NCI-H128 (cell line): Measurements from ENCODE around the gene TRRAP.

ENCODE experiments used
- DNase-seq: peaks from one replicate; lab custom pipeline; 2025; ENCODE audit not compliant: unreplicated experiment; lab: John Stamatoyannopoulos, UW

Gene TRRAP

GRCh38 chr7:98944386-98944785 is 66.1 kb downstream of the TRRAP start:
- no peak for DNase-seq

DNA sequence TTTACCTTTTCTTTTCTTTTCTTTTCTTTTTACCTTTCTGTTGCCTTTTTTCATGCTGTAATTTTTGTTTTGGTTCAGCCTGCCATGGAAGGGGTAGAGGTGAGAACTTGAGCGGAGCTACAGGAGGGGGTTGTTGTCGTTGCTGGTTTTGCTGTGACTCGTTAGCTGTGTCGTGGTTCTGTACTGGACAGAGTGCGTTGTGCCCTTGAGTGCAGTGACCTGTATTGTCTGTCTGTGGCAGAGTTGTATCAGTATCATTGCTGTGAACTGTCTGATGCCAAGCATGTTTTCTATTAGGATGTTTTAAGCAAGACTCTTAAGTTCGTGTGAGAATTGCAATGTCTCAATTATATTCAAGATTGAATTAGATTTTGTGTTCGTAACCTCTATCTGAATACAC is 67.5 kb downstream of the TRRAP start:
- DNase-seq, result no peak

GRCh38 chr7:98946389-98946788 is 68.1 kb downstream of the TRRAP start:
- DNase-seq, result no peak

GRCh38 chr7:98949336-98950044 is 71.2 kb downstream of the TRRAP start:
- no peak for DNase-seq

DNA sequence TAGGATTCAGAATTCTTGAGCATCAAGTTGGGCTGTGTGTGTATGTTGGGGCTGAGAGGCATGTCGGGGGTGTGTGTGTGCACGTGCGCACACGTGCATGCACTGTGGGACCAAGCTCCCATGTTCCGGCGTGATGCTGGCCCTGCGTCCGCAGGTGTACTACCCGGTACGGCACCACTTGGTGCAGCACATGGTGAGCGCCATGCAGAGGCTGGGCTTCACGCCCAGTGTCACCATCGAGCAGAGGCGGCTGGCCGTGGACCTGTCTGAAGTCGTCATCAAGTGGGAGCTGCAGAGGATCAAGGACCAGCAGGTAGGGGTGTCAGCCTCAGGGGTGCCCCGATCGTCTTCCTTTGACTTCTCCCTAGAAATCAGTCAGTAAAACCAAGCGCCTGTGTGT is 77.7 kb downstream of the TRRAP start:
- DNase-seq, result no peak

- DNase-seq, result no peak
Observed at GRCh38 chr7:98956469-98956868, 78.1 kb downstream of the TRRAP start.

- no peak for DNase-seq
Observed at GRCh38 chr7:98956937-98957336, 78.6 kb downstream of the TRRAP start.

DNA sequence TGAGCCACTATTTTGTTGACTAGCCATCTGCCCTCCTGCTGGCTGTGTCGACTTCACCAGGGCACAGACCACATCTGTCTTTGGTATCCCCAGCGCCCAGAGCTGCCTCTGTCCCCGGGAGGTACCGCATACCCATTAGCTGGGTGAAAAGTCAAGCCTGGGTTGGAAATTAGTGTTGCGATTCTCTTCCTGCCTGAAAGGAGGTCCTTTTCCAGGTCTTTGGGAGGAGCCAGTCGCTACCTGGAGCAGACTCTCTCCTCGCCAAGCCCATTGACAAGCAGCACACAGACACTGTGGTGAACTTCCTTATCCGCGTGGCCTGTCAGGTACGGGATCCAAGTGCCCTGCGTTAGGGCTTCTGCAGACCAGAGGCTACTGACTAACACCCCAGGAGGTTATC is 79.4 kb downstream of the TRRAP start:
- DNase-seq, result no peak

DNA sequence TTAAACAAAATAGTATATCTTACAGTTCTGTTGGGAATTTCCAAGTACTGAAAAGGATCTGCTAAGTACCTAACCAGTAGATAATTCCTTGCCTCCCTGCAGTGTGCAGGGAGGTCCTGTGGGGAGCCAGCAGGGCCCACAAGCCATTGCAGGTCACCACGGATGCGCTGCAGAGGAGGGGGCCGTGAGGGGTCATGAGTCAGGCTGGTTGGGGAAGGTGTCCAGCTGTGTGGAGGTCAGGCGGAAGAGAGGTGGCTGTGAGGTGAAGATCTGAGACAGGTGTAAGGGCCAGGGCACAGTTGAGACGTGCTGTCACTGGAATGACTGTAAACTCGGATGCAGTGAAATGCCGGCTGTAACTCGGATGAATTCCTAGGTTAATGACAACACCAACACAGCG is 80.6 kb downstream of the TRRAP start:
- no peak for DNase-seq

DNA sequence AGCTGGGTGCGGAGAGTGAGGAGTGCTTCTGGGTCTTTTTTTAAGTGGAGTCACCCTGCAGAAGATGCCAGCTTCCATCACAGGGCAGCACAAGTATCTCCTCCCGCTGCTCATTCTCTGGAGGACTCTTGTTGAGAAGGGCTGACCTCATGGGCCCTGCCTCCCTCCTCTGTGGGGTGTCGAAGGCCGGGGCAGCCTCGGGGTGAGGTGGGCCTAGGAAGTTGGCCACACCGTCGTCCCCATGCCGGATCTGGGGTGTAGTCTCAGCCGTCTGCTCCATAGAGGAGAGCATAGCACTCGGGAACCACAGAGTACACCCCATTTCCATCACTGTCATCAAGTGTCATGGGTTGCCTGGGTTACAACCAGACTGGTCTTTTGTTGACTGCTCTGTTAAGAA is 85.0 kb downstream of the TRRAP start:
- DNase-seq, result no peak

- no peak for DNase-seq
Observed at GRCh38 chr7:98964596-98964995, 86.3 kb downstream of the TRRAP start.

- DNase-seq, result no peak
Observed at GRCh38 chr7:98968621-98969020, 90.3 kb downstream of the TRRAP start.

DNA sequence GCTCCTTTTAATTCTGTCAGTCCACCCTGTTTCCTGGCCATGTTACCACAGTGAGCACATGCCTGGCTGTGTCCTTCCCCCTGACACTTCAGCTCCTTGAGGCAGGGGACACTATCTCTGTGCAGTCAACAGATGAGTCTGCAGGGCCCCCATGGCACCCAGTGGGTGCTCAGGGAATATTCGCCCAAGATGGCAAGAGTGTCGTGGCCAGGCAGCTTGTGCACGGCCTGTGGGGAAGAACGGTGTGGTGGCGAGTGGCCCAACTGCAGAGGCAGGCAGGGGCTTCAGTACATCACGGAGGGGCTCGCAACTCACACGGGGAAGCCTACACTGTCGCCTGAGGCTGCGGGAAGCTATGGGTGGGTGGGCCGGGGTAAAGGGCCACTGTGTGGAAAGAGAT is 91.1 kb downstream of the TRRAP start:
- no peak for DNase-seq

DNA sequence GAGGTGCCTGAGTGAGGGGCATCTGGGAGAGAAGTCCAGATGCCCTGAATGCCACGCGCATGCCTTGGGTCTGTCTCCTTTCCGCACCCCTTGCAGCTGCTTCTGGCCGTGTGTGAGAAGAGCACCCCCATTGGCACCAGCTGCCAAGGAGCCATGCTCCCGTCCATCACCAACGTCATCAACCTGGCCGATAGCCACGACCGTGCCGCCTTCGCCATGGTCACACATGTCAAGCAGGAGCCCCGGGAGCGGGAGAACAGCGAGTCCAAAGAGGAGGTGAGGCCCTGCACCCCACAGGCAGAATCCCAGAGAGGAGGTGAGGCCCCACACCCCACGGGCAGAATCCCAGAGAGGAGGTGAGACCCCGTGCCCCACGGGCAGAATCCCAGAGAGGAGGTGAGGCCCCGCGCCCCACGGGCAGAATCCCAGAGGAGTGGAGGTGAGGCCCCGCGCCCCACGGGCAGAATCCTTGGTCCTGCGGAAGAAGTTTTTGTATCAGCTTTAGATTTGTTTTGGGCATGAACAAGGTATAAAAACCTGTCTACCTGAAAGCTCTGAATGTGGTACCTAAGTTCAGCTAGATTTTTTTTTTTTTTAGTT is 91.8 kb downstream of the TRRAP start:
- DNase-seq, result no peak

DNA sequence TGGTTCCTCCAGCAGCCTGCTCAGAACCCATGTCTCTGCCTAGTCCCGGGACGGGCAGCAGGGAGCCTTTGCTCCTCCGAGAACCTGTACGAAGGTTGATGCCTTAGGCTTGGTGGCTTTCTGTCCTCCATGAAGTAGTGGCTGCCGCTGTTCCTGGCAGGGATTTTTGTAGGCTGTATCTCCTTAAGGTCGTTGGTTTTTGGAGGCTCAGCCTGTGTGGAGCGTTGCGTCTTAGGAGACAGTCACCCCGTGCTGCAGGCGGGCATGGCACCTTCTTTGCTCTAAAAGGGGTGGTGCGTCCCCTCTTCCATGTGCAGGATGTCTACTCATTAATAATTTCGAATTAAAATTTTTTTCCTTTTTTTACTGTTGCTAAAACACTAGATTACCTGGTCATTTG is 92.5 kb downstream of the TRRAP start:
- DNase-seq, result no peak

DNA sequence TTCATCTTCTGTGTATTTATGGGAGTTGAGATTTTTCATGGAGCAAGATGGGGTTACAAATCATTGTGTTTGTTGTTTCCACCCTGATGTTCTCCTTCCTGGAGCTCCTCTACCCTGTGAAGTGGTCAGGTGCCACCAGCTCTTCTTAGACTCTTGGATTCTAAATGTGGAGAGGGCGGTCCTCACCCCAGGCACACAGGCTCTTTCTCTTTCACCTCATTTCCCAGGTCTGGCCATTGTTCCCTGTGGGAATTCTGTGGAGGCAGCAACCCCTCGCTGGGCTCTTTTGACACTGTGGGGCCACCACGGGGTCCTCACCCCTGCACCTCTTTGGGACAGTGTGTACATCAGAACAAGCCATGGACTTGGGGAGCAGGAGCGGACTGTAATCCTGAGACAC is 95.9 kb downstream of the TRRAP start:
- no peak for DNase-seq

DNA sequence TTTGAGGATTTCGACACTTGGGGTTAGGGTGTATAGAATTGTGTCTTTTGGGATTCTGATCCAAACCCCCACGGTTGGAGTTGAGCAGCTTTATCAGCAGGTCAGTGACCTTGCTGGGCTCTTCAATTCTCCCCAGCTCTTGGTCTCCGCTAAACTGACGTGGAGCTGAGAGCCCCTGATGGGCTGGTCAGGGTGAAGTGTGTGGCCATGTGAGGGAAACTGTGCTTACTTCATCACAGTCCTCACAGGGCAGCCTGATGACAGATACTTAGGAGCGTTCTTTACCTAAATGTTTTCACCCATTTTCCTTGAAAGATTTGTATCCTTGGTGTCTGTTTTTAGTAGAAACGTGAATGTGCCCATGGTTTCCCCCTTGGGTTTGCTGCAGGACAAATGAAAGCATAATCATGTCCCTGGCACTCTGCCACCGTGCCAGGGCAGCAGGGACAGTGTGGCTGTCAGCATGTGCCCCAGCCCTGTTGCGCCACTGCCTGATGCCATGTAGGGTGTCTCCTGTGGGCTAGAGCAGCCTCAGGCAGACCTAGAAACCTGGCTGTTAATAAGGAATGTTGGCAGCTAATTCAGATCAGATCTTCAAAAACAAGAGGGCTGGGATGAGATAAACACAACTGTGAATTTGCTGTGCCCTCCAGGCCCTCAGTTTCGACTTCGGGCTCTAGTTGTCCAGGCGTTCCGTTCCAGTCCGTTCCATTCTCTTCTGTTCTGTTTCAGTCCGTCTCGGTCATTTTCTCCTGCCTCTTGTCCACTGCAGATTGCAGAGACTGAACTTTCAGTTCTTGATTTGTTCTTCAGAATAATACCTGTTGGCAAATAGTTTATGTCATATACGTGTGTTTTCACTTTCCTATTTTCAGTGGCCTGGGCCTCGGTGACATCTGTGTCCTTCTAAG is 96.8 kb downstream of the TRRAP start:
- no peak for DNase-seq

DNA sequence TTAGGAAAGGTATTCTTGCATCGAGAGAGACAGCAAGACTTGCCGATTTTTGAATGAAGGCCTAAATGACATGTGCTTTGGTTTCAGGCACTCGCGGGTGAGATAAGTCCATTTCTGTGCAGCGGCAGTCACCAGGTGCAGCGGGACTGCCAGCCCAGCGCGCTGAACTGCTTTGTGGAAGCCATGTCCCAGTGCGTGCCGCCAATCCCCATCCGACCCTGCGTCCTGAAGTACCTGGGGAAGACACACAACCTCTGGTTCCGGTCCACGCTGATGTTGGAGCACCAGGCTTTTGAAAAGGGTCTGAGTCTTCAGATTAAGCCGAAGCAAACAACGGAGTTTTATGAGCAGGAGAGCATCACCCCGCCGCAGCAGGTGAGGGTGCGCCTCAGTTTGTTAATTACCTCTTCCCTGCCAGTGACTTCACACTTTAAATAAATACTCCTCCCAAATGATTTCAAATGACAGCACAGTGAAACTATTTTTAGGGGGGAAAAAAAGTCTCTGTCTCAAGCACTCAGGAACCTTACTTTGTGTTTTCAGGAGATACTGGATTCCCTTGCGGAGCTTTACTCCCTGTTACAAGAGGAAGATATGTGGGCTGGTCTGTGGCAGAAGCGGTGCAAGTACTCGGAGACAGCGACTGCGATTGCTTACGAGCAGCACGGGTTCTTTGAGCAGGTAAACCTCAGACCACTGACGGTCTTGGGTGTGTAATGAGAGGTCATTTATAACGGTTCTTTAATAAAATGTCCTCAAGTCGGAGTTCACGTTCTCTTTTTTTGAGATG is 98.3 kb downstream of the TRRAP start:
- DNase-seq, result no peak

DNA sequence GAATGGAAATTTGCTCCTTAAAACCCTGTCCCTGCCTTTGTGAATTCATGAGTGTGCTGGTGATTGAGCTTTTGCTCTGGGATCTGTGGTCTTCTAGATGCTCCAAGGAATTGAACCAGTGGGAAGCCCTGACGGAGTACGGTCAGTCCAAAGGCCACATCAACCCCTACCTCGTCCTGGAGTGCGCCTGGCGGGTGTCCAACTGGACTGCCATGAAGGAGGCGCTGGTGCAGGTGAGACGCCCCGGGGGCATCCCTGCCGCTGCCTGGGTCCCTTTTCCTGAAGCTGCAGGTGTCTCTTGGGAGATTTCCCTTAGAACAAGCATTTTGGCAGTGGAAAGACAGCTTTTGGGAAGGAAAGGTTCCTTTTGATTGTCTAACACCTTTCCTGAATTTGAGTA is 100.3 kb downstream of the TRRAP start:
- no peak for DNase-seq

DNA sequence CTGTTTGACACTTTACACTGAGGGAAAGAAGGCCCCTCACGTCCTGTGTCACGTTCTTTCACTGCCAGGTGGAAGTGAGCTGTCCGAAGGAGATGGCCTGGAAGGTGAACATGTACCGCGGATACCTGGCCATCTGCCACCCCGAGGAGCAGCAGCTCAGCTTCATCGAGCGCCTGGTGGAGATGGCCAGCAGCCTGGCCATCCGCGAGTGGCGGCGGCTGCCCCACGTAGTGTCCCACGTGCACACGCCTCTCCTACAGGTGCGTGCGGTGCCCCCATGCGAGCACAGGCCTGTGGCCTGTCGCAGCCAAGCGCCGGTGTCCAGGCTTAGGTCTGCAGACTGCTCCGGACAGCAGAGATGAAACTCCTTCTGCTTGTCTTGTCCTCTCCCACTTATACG is 103.4 kb downstream of the TRRAP start:
- no peak for DNase-seq

DNA sequence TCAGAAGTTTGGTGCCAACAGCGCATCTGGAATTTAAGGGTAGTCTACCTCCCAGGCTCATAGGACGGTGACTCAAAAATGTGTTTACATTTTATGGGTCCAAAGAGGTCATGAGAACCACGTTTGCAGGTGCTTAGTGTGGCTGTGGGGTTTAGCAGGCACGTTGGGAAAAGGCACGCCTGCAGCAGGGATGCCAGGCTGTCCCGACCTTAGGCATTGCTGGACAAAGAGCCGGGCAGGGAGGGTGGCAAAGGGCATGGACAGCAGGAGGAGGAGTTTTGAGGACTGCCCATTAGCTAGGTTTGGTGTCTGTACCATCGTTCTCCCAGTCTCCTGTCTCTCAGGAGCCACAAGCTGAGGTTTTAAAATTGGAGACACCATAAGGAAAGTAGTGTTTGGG is 104.4 kb downstream of the TRRAP start:
- no peak for DNase-seq
